Activated T-helper 1 cell treated with anti-CD3 and anti-CD28 coated beads, Interleukin-12 subunit alpha, Interleukin-12 subunit beta, Interleukin-2, Interleukin-4 antibody, amounts not matched to agents 30 ng/mL and 10 ng/mL and 1 ng/mL, durations not matched to agents 14 hours and 24 hours and 36 hours (primary cell): ENCODE results near the gene LPXN. TPM values are rescaled to one million over a fixed set of nuclear protein-coding genes. Genes with fewer than 3 reads are reported as not detected.
A peak's percentile ranks its signal among the peaks of the same experiment; 100 is the strongest.
"Not testable (repeated sequence)": the region's sequence is repeated elsewhere in the genome, so short reads cannot be mapped to it uniquely, and the experiment has no call there.

Experiments
- DNase-seq: peaks from one replicate; pipeline ENCODE4 v3.0.0; 2021; ENCODE audit warnings: low spot score
- H3K27ac Mint-ChIP-seq: one replicate; pipeline ENCODE4 v1.8.0; 2021; ENCODE audit warnings: mild to moderate bottlenecking, mixed read lengths
- H3K27me3 Mint-ChIP-seq: one replicate; pipeline ENCODE4 v1.8.0; 2022; ENCODE audit warnings: mild to moderate bottlenecking, moderate library complexity, mixed read lengths; ENCODE audit not compliant: insufficient read depth
- H3K36me3 Mint-ChIP-seq: one replicate; pipeline ENCODE4 v1.8.0; 2021; ENCODE audit warnings: low read depth, mixed read lengths
- H3K4me1 Mint-ChIP-seq: one replicate; pipeline ENCODE4 v1.8.0; 2021; ENCODE audit warnings: low read depth, mixed read lengths
- H3K4me3 Mint-ChIP-seq: one replicate; pipeline ENCODE4 v1.8.0; 2021; ENCODE audit warnings: mild to moderate bottlenecking, moderate library complexity, mixed read lengths
- H3K9me3 Mint-ChIP-seq: one replicate; pipeline ENCODE4 v1.8.0; 2021; ENCODE audit warnings: mixed read lengths
- intact Hi-C: fragments of 100-400 bp; cut with micrococcal nuclease; formaldehyde crosslinking; loops from one replicate; pipeline ENCODE4 v1.15.1; 2024
- total RNA-seq: library from RNA; stranded (reverse); gene quantifications from 2 replicates; pipeline ENCODE4 v1.2.3, GENCODE V29; 2022

Gene LPXN
- total RNA-seq, 1 donor from 2014 or later, result 70.4 TPM

GRCh38 chr11:58577555-58578135 is 2.0 kb upstream of the LPXN start:
- peaks cover 74% of the 10 kb centered on the region for H3K4me1 Mint-ChIP-seq
- intact Hi-C loops, result loop anchor here (1.0 to 10.0 kb wide), 19 partner anchors 9 to 1280 kb away; partner anchors contain the start of genes CLP1, FAM111A, FAM111B and MED19
- peak overlapping the region; percentile 100 for H3K27ac Mint-ChIP-seq
- H3K36me3 Mint-ChIP-seq, result peaks cover 13% of the 10 kb centered on the region
- no peaks in the 10 kb centered on the region for H3K27me3 Mint-ChIP-seq
- H3K4me3 Mint-ChIP-seq, result peak overlapping the region; percentile 90
- peak; percentile 65 for DNase-seq
- H3K9me3 Mint-ChIP-seq, result no peaks in the 10 kb centered on the region

- no peak for DNase-seq
- peaks cover 71% of the 10 kb centered on the region for H3K4me1 Mint-ChIP-seq
- H3K27me3 Mint-ChIP-seq, result no peaks in the 10 kb centered on the region
- intact Hi-C loops, result loop anchor here (1.0 to 10.0 kb wide), 9 partner anchors 9 to 1280 kb away; partner anchors contain the start of genes P2RX3, SLC43A3, SSRP1 and STX3
- no peaks in the 10 kb centered on the region for H3K9me3 Mint-ChIP-seq
- H3K36me3 Mint-ChIP-seq, result peaks cover 14% of the 10 kb centered on the region
- H3K27ac Mint-ChIP-seq, result peak overlapping the region; percentile 100
- H3K4me3 Mint-ChIP-seq, result peak overlapping the region; percentile 90
These were observed 1.3 kb upstream of the LPXN start for GRCh38 chr11:58576887-58577471.

- peaks cover 14% of the 10 kb centered on the region for H3K36me3 Mint-ChIP-seq
- H3K27ac Mint-ChIP-seq, result peak overlapping the region; percentile 100
- H3K4me1 Mint-ChIP-seq, result peaks cover 64% of the 10 kb centered on the region
- no peaks in the 10 kb centered on the region for H3K9me3 Mint-ChIP-seq
- no peak for DNase-seq
- no peaks in the 10 kb centered on the region for H3K27me3 Mint-ChIP-seq
- intact Hi-C loops, result loop anchor here (2.0 to 10.0 kb wide), 7 partner anchors 632 to 1282 kb away; partner anchors contain the start of genes P2RX3, SLC43A3, SSRP1 and STX3
- H3K4me3 Mint-ChIP-seq, result peak overlapping the region; percentile 90
These were observed 775 bp downstream of the LPXN start for GRCh38 chr11:58574881-58575280.

- peaks cover 68% of the 10 kb centered on the region for H3K4me1 Mint-ChIP-seq
These were observed 2.1 kb downstream of the LPXN start for GRCh38 chr11:58573451-58574104.

GRCh38 chr11:58572906-58573305 is 2.8 kb downstream of the LPXN start:
- Mint-ChIP-seq H3K27ac (peak overlapping the region; percentile 100), H3K4me3 (peak overlapping the region; percentile 90), H3K4me1 (peaks cover 75% of the 10 kb centered on the region), H3K36me3 (peaks cover 24% of the 10 kb centered on the region)
- not testable (repeated sequence) for H3K27me3 Mint-ChIP-seq, H3K9me3 Mint-ChIP-seq, DNase-seq
- intact Hi-C loops, result loop anchor here (1.0 to 10.0 kb wide), 2 partner anchors 48 to 1182 kb away; partner anchors contain the start of gene STX3

More at GRCh38 chr11:58573451-58574104, 2.1 kb downstream of the LPXN start:
- intact Hi-C loops, result loop anchor here (1.0 to 10.0 kb wide), 3 partner anchors 48 to 1181 kb away; partner anchors contain the start of gene STX3
- H3K4me3 Mint-ChIP-seq, result peak overlapping the region; percentile 90
- no peaks in the 10 kb centered on the region for H3K9me3 Mint-ChIP-seq
- peak overlapping the region; percentile 100 for H3K27ac Mint-ChIP-seq
- H3K36me3 Mint-ChIP-seq, result peaks cover 19% of the 10 kb centered on the region
- no peaks in the 10 kb centered on the region for H3K27me3 Mint-ChIP-seq
- DNase-seq, result no peak

- H3K4me1 Mint-ChIP-seq, result peaks cover 56% of the 10 kb centered on the region
- intact Hi-C loops, result loop anchor here (1.0 to 2.0 kb wide), 4 partner anchors 9 to 221 kb away; no protein-coding TSS in a partner anchor
These were observed 7.7 kb downstream of the LPXN start for GRCh38 chr11:58567889-58568512.

GRCh38 chr11:58564231-58564630 is 11.4 kb downstream of the LPXN start:
- Mint-ChIP-seq H3K4me1 (peaks cover 55% of the 10 kb centered on the region), H3K27me3 (no peaks in the 10 kb centered on the region), H3K36me3 (peaks cover 35% of the 10 kb centered on the region), H3K4me3 (no peak overlapping the region), H3K9me3 (no peaks in the 10 kb centered on the region), H3K27ac (no peak overlapping the region)
- DNase-seq, result no peak
- intact Hi-C loops, result no loop called here

More at GRCh38 chr11:58567889-58568512, 7.7 kb downstream of the LPXN start:
- no peaks in the 10 kb centered on the region for H3K9me3 Mint-ChIP-seq
- no peaks in the 10 kb centered on the region for H3K27me3 Mint-ChIP-seq
- peak overlapping the region; percentile 34 for H3K4me3 Mint-ChIP-seq
- H3K27ac Mint-ChIP-seq, result peak overlapping the region; percentile 28
- peak; percentile 53 for DNase-seq
- peaks cover 33% of the 10 kb centered on the region for H3K36me3 Mint-ChIP-seq

- Mint-ChIP-seq H3K36me3 (peaks cover 23% of the 10 kb centered on the region), H3K4me1 (peaks cover 40% of the 10 kb centered on the region), H3K27ac (peak overlapping the region; percentile 63), H3K4me3 (peak overlapping the region; percentile 1), H3K27me3 (no peaks in the 10 kb centered on the region), H3K9me3 (no peaks in the 10 kb centered on the region)
- intact Hi-C loops, result no loop called here
- DNase-seq, result no peak
These were observed 13.3 kb downstream of the LPXN start for GRCh38 chr11:58562375-58562800.

- H3K27me3 Mint-ChIP-seq, result no peaks in the 10 kb centered on the region
- peaks cover 31% of the 10 kb centered on the region for H3K36me3 Mint-ChIP-seq
- DNase-seq, result no peak
- intact Hi-C loops, result no loop called here
- no peak overlapping the region for H3K4me3 Mint-ChIP-seq
- H3K4me1 Mint-ChIP-seq, result peaks cover 47% of the 10 kb centered on the region
- H3K27ac Mint-ChIP-seq, result no peak overlapping the region
- no peaks in the 10 kb centered on the region for H3K9me3 Mint-ChIP-seq
These were observed 14.1 kb downstream of the LPXN start for GRCh38 chr11:58561394-58562098.

- H3K4me3 Mint-ChIP-seq, result no peak overlapping the region
- H3K27me3 Mint-ChIP-seq, result no peaks in the 10 kb centered on the region
- H3K36me3 Mint-ChIP-seq, result peaks cover 32% of the 10 kb centered on the region
- intact Hi-C loops, result no loop called here
- no peak for DNase-seq
- H3K27ac Mint-ChIP-seq, result no peak overlapping the region
- H3K9me3 Mint-ChIP-seq, result no peaks in the 10 kb centered on the region
- peaks cover 47% of the 10 kb centered on the region for H3K4me1 Mint-ChIP-seq
These were observed 14.8 kb downstream of the LPXN start for GRCh38 chr11:58560842-58561241.

GRCh38 chr11:58549644-58550043 is 26.0 kb downstream of the LPXN start:
- intact Hi-C loops, result no loop called here
- no peak for DNase-seq
- H3K4me1 Mint-ChIP-seq, result no peaks in the 10 kb centered on the region
- H3K9me3 Mint-ChIP-seq, result no peaks in the 10 kb centered on the region
- H3K27me3 Mint-ChIP-seq, result no peaks in the 10 kb centered on the region
- H3K4me3 Mint-ChIP-seq, result no peak overlapping the region
- no peak overlapping the region for H3K27ac Mint-ChIP-seq
- peaks cover 67% of the 10 kb centered on the region for H3K36me3 Mint-ChIP-seq

GRCh38 chr11:58546841-58547240 is 28.8 kb downstream of the LPXN start:
- H3K36me3 Mint-ChIP-seq, result peaks cover 65% of the 10 kb centered on the region
- no peaks in the 10 kb centered on the region for H3K9me3 Mint-ChIP-seq
- H3K4me3 Mint-ChIP-seq, result no peak overlapping the region
- no peaks in the 10 kb centered on the region for H3K27me3 Mint-ChIP-seq
- H3K27ac Mint-ChIP-seq, result no peak overlapping the region
- no peaks in the 10 kb centered on the region for H3K4me1 Mint-ChIP-seq
- intact Hi-C loops, result no loop called here
- DNase-seq, result no peak
